Measurements from ENCODE around the gene SH3PXD2B.

- TF ChIP-seq CTCF (IDR thresholded peaks at IDR 0.05) (no peak), EP300 (IDR thresholded peaks at IDR 0.05) (no peak)
Observed at GRCh38 chr5:172407822-172408221, 46.5 kb downstream of the SH3PXD2B start.

Measured in stomach (tissue), 4 donors.